ENCODE results near the gene EMX1.
"Not testable (repeated sequence)": the region's sequence is repeated elsewhere in the genome, so short reads cannot be mapped to it uniquely, and the experiment has no call there.

Gene EMX1

GRCh38 chr2:72900191-72900825 lies 17.0 kb upstream of the EMX1 start:
- DNase-seq (ENCODE audit: low read depth in 2 of 2, low spot score in 1 of 2), result no peak

GRCh38 chr2:72901426-72901825 lies 15.9 kb upstream of the EMX1 start:
- no peak for DNase-seq (ENCODE audit: low read depth in 2 of 2, low spot score in 1 of 2)

- not testable (repeated sequence) for DNase-seq (ENCODE audit: low read depth in 2 of 2, low spot score in 1 of 2)
Measured at GRCh38 chr2:72907369-72907768, 9.9 kb upstream of the EMX1 start.

- DNase-seq (ENCODE audit: low read depth in 2 of 2, low spot score in 1 of 2), result no peak
Measured at GRCh38 chr2:72908741-72909140, 8.6 kb upstream of the EMX1 start.

GRCh38 chr2:72911256-72911655 lies 6.1 kb upstream of the EMX1 start:
- DNase-seq (ENCODE audit: low read depth in 2 of 2, low spot score in 1 of 2), result no peak

GRCh38 chr2:72913486-72914205 lies 3.7 kb upstream of the EMX1 start:
- no peak for DNase-seq (ENCODE audit: low read depth in 2 of 2, low spot score in 1 of 2)

- DNase-seq (ENCODE audit: low read depth in 2 of 2, low spot score in 1 of 2), result no peak
Measured at GRCh38 chr2:72914206-72914559, 3.1 kb upstream of the EMX1 start.

GRCh38 chr2:72914589-72915319 lies 2.6 kb upstream of the EMX1 start:
- DNase-seq (ENCODE audit: low read depth in 2 of 2, low spot score in 1 of 2), result no peak

GRCh38 chr2:72915320-72915906 lies 1.9 kb upstream of the EMX1 start:
- DNase-seq (ENCODE audit: low read depth in 2 of 2, low spot score in 1 of 2), result no peak

- no peak for DNase-seq (ENCODE audit: low read depth in 2 of 2, low spot score in 1 of 2)
Measured at GRCh38 chr2:72915907-72916742, 1.2 kb upstream of the EMX1 start.

- DNase-seq (ENCODE audit: low read depth in 2 of 2, low spot score in 1 of 2), result no peak
Measured at GRCh38 chr2:72916743-72917137, 579 bp upstream of the EMX1 start.

GRCh38 chr2:72917877-72918553 lies 696 bp downstream of the EMX1 start:
- no peak for DNase-seq (ENCODE audit: low read depth in 2 of 2, low spot score in 1 of 2)

- no peak for DNase-seq (ENCODE audit: low read depth in 2 of 2, low spot score in 1 of 2)
Measured at GRCh38 chr2:72919414-72920317, 2.3 kb downstream of the EMX1 start.

GRCh38 chr2:72920318-72921087 lies 3.2 kb downstream of the EMX1 start:
- no peak for DNase-seq (ENCODE audit: low read depth in 2 of 2, low spot score in 1 of 2)

- DNase-seq (ENCODE audit: low read depth in 2 of 2, low spot score in 1 of 2), result no peak
Measured at GRCh38 chr2:72921088-72921851, 4.0 kb downstream of the EMX1 start.

GRCh38 chr2:72921853-72922252 lies 4.5 kb downstream of the EMX1 start:
- DNase-seq (ENCODE audit: low read depth in 2 of 2, low spot score in 1 of 2), result no peak

GRCh38 chr2:72923833-72924352 lies 6.6 kb downstream of the EMX1 start:
- DNase-seq (ENCODE audit: low read depth in 2 of 2, low spot score in 1 of 2), result no peak
